Measurements from ENCODE around the gene RPP40. TPM values are rescaled to one million over a fixed set of nuclear protein-coding genes. Genes with fewer than 3 reads are reported as not detected.

The RPP40 gene
- total RNA-seq, 1 experiment from 2014 or later, result 11.6 TPM

- no peaks in the 10 kb centered on the region for H3K27me3 ChIP-seq (replicated peaks; ENCODE audit: control insufficient read depth, insufficient read depth, low read length)
- peaks cover 4% of the 10 kb centered on the region; the same call in 1 of the 2 replicates for H3K4me1 ChIP-seq
- no peak for TF ChIP-seq CTCF (IDR thresholded peaks at IDR 0.05; ENCODE audit: insufficient read depth in 1 of 2, low read depth in 1 of 2, low read length in 1 of 2, severe bottlenecking in 1 of 2, unreplicated experiment in 1 of 2)
- H3K36me3 ChIP-seq (ENCODE audit: control insufficient read depth, insufficient read depth, low read length), result no peaks in the 10 kb centered on the region
- intact Hi-C loops (cut with micrococcal nuclease; ENCODE audit: unreplicated experiment), result no loop called here
- H3K9me3 ChIP-seq, result no peaks in the 10 kb centered on the region
- Mint-ChIP-seq H3K4me3 (ENCODE audit: unreplicated experiment) (no peak overlapping the region), H3K36me3 (ENCODE audit: insufficient read depth, unreplicated experiment) (no peaks in the 10 kb centered on the region), H3K9me3 (ENCODE audit: unreplicated experiment) (no peaks in the 10 kb centered on the region), H3K27ac (ENCODE audit: unreplicated experiment) (no peak overlapping the region), H3K27me3 (ENCODE audit: insufficient read depth, unreplicated experiment) (no peaks in the 10 kb centered on the region), H3K4me1 (ENCODE audit: low read depth, unreplicated experiment) (no peaks in the 10 kb centered on the region)
- ChIA-PET CTCF (no interaction called here), POLR2A (no interaction called here)
- no peak for DNase-seq
- no TSS peak for BruUV-seq (replicated peaks)
- no peak overlapping the region for H3K4me3 ChIP-seq (ENCODE audit: low read depth, low read length)
Observed at GRCh38 chr6:5028921-5029320, 25.1 kb upstream of the RPP40 start.

GRCh38 chr6:5028301-5028700 is 24.5 kb upstream of the RPP40 start:
- no peak for TF ChIP-seq CTCF (IDR thresholded peaks at IDR 0.05; ENCODE audit: insufficient read depth in 1 of 2, low read depth in 1 of 2, low read length in 1 of 2, severe bottlenecking in 1 of 2, unreplicated experiment in 1 of 2)
- Histone ChIP-seq H3K4me1 (peaks cover 4% of the 10 kb centered on the region; the same call in 1 of the 2 replicates), H3K27me3 (replicated peaks; ENCODE audit: control insufficient read depth, insufficient read depth, low read length) (no peaks in the 10 kb centered on the region), H3K4me3 (ENCODE audit: low read depth, low read length) (no peak overlapping the region), H3K36me3 (ENCODE audit: control insufficient read depth, insufficient read depth, low read length) (no peaks in the 10 kb centered on the region), H3K9me3 (no peaks in the 10 kb centered on the region)
- Mint-ChIP-seq H3K27me3 (ENCODE audit: insufficient read depth, unreplicated experiment) (no peaks in the 10 kb centered on the region), H3K27ac (ENCODE audit: unreplicated experiment) (no peak overlapping the region), H3K4me3 (ENCODE audit: unreplicated experiment) (no peak overlapping the region), H3K36me3 (ENCODE audit: insufficient read depth, unreplicated experiment) (no peaks in the 10 kb centered on the region), H3K9me3 (ENCODE audit: unreplicated experiment) (no peaks in the 10 kb centered on the region), H3K4me1 (ENCODE audit: low read depth, unreplicated experiment) (no peaks in the 10 kb centered on the region)
- BruUV-seq (replicated peaks), result no TSS peak
- CTCF ChIA-PET, result no interaction called here
- intact Hi-C loops (cut with micrococcal nuclease; ENCODE audit: unreplicated experiment), result no loop called here
- no peak for DNase-seq
- POLR2A ChIA-PET, result no interaction called here

- Mint-ChIP-seq H3K9me3 (ENCODE audit: unreplicated experiment) (peaks cover 3% of the 10 kb centered on the region), H3K36me3 (ENCODE audit: insufficient read depth, unreplicated experiment) (no peaks in the 10 kb centered on the region), H3K27ac (ENCODE audit: unreplicated experiment) (peak overlapping the region; percentile 75), H3K4me3 (ENCODE audit: unreplicated experiment) (peak overlapping the region; percentile 79), H3K27me3 (ENCODE audit: insufficient read depth, unreplicated experiment) (peaks cover 3% of the 10 kb centered on the region), H3K4me1 (ENCODE audit: low read depth, unreplicated experiment) (no peaks in the 10 kb centered on the region)
- Histone ChIP-seq H3K4me1 (peaks cover 4% of the 10 kb centered on the region; the same call in 1 of the 2 replicates), H3K4me3 (ENCODE audit: low read depth, low read length) (peak overlapping the region; percentile 42), H3K36me3 (ENCODE audit: control insufficient read depth, insufficient read depth, low read length) (no peaks in the 10 kb centered on the region), H3K9me3 (no peaks in the 10 kb centered on the region), H3K27me3 (replicated peaks; ENCODE audit: control insufficient read depth, insufficient read depth, low read length) (no peaks in the 10 kb centered on the region)
- intact Hi-C loops (cut with micrococcal nuclease; ENCODE audit: unreplicated experiment), result no loop called here
- DNase-seq, result peak; percentile 39 to 44
- peak in 1 of 2 experiments; percentile 27 for TF ChIP-seq CTCF (IDR thresholded peaks at IDR 0.05; ENCODE audit: insufficient read depth in 1 of 2, low read depth in 1 of 2, low read length in 1 of 2, severe bottlenecking in 1 of 2, unreplicated experiment in 1 of 2)
- POLR2A ChIA-PET, result no interaction called here
- CTCF ChIA-PET, result interaction anchor here (1.1 kb wide), 1 partner anchor 23 kb away, joined by 3 read pairs; no protein-coding TSS in a partner anchor
- BruUV-seq (replicated peaks), result TSS peak; percentile 30
Observed at GRCh38 chr6:5025911-5026819, 22.3 kb upstream of the RPP40 start.
